HepG2 (cell line): Measurements from ENCODE around the gene MYORG. TPM values are rescaled to one million over a fixed set of nuclear protein-coding genes. Genes with fewer than 3 reads are reported as not detected.

Experiments
- ATF7-NPFF ChIP-seq: sonication (generic); formaldehyde crosslinking; IDR thresholded peaks from 2 replicates; pipeline ENCODE4 v1.8.1; 2023; ENCODE audit warnings: mild to moderate bottlenecking, low read depth, missing genetic modification reagents, moderate library complexity
- DR1 ChIP-seq: sonication (generic); formaldehyde crosslinking; IDR thresholded peaks from 2 replicates; pipeline ENCODE4 v1.8.0; 2021; ENCODE audit warnings: mild to moderate bottlenecking, missing genetic modification reagents, inconsistent platforms
- JARID2 ChIP-seq: sonication (generic); formaldehyde crosslinking; IDR thresholded peaks from 2 replicates; pipeline ENCODE4 v1.8.1; 2023; ENCODE audit warnings: missing genetic modification reagents, inconsistent platforms; ENCODE audit not compliant: insufficient replicate concordance
- KAT8 ChIP-seq: IDR thresholded peaks from 2 replicates; pipeline ENCODE4 v1.6.1; 2016; ENCODE audit warnings: missing genetic modification reagents, missing compliant biosample characterization
- NAIF1 ChIP-seq: sonication (generic); formaldehyde crosslinking; IDR thresholded peaks from 2 replicates; pipeline ENCODE4 v1.5.0; 2020; ENCODE audit warnings: mild to moderate bottlenecking, missing genetic modification reagents, borderline replicate concordance
- PAF1 ChIP-seq: IDR thresholded peaks from 2 replicates; pipeline ENCODE4 v1.6.1; 2016; ENCODE audit warnings: missing genetic modification reagents, missing compliant biosample characterization
- RELA ChIP-seq: sonication (generic); formaldehyde crosslinking; IDR thresholded peaks from 2 replicates; pipeline ENCODE4 v1.4.0; 2020; ENCODE audit warnings: missing genetic modification reagents
- SCMH1 ChIP-seq: sonication (generic); formaldehyde crosslinking; IDR thresholded peaks from 2 replicates; pipeline ENCODE4 v1.9.0; 2021; ENCODE audit warnings: missing genetic modification reagents, mild to moderate bottlenecking, borderline replicate concordance
- SIX1 ChIP-seq: sonication (generic); formaldehyde crosslinking; IDR thresholded peaks from 2 replicates; pipeline ENCODE4 v1.4.0; 2020; ENCODE audit warnings: missing genetic modification reagents, borderline replicate concordance
- SP2 ChIP-seq: sonication (generic); formaldehyde crosslinking; IDR thresholded peaks from 2 replicates; pipeline ENCODE4 v1.5.1; 2020; ENCODE audit warnings: mild to moderate bottlenecking, missing genetic modification reagents
- SPEN ChIP-seq: sonication (generic); formaldehyde crosslinking; IDR thresholded peaks from 2 replicates; pipeline ENCODE4 v1.5.1; 2020; ENCODE audit warnings: low read depth, mild to moderate bottlenecking, missing genetic modification reagents
- YEATS4 ChIP-seq: sonication (generic); formaldehyde crosslinking; IDR thresholded peaks from 2 replicates; pipeline ENCODE4 v1.4.0; 2020; ENCODE audit warnings: missing genetic modification reagents, borderline replicate concordance
- ZC3H4 ChIP-seq: sonication (generic); formaldehyde crosslinking; IDR thresholded peaks from 2 replicates; pipeline ENCODE4 v1.4.0; 2020; ENCODE audit warnings: missing genetic modification reagents, borderline replicate concordance
- ZFP41 ChIP-seq: sonication (generic); formaldehyde crosslinking; IDR thresholded peaks from 2 replicates; pipeline ENCODE4 v1.4.0; 2020; ENCODE audit warnings: mild to moderate bottlenecking, missing genetic modification reagents, borderline replicate concordance
- ZNF354B ChIP-seq: sonication (generic); formaldehyde crosslinking; IDR thresholded peaks from 2 replicates; pipeline ENCODE4 v1.8.0; 2022; ENCODE audit warnings: mild to moderate bottlenecking, missing genetic modification reagents
- ZNF367 ChIP-seq: sonication (generic); formaldehyde crosslinking; IDR thresholded peaks from 2 replicates; pipeline ENCODE4 v1.4.0; 2020; ENCODE audit warnings: missing genetic modification reagents, borderline replicate concordance
- ZNF550 ChIP-seq: sonication (generic); formaldehyde crosslinking; IDR thresholded peaks from 2 replicates; pipeline ENCODE4 v1.4.0; 2020; ENCODE audit warnings: mild to moderate bottlenecking, missing genetic modification reagents, borderline replicate concordance
- polyA plus RNA-seq, 8 experiments: library from polyadenylated mRNA; depleted of rRNA in 3 of 8; stranded (reverse) in 7 of 8; unstranded in 1 of 8; fragments of >200 nt; fragmentation: Illumina TruSeq in 4 of 8; extraction: Trizol in 4 of 8; gene quantifications; 2 replicates each; pipeline versions ENCODE4 v1.2.1 to v1.2.3, GENCODE V29; 2011 to 2016; ENCODE audit warnings: low read depth in 4 of 8, missing spikeins in 1 of 8, mixed read lengths in 1 of 8; ENCODE audit not compliant: insufficient read depth in 1 of 8
- total RNA-seq, 5 experiments: library from RNA; depleted of rRNA; stranded (reverse); fragments of >200 nt; fragmentation: Illumina TruSeq; extraction: Trizol; gene quantifications; 2 replicates each; pipeline ENCODE4 v1.2.3, GENCODE V29; 2016; ENCODE audit warnings: low read depth in 1 of 5
- TF ChIP-seq, protein P1 (sequence below): sonication (generic); formaldehyde crosslinking; IDR thresholded peaks from 2 replicates; pipeline ENCODE4 v1.8.1; 2023; ENCODE audit warnings: mild to moderate bottlenecking, missing genetic modification reagents
- TF ChIP-seq, protein P2 (sequence below): IDR thresholded peaks from 2 replicates; pipeline ENCODE4 v1.6.1; 2016; ENCODE audit warnings: control low read depth
- TF ChIP-seq, protein P3 (sequence below): IDR thresholded peaks from 2 replicates; pipeline ENCODE4 v1.6.1; 2016; ENCODE audit warnings: mild to moderate bottlenecking, missing biosample characterization, missing genetic modification reagents
- TF ChIP-seq, protein P4 (sequence below): sonication (generic); formaldehyde crosslinking; IDR thresholded peaks from 2 replicates; pipeline ENCODE4 v1.4.0; 2020; ENCODE audit warnings: mild to moderate bottlenecking, missing genetic modification reagents
- TF ChIP-seq, protein P5 (sequence below): IDR thresholded peaks from 2 replicates; pipeline ENCODE4 v1.6.1; 2016; ENCODE audit warnings: missing biosample characterization, missing genetic modification reagents, low read depth

Gene MYORG
- total and polyA plus RNA-seq, 2 of the 13 experiments (the other 11 are each of a cell fraction or from before 2014, with no cell fraction given), result 11.1 to 22.4 TPM

DNA sequence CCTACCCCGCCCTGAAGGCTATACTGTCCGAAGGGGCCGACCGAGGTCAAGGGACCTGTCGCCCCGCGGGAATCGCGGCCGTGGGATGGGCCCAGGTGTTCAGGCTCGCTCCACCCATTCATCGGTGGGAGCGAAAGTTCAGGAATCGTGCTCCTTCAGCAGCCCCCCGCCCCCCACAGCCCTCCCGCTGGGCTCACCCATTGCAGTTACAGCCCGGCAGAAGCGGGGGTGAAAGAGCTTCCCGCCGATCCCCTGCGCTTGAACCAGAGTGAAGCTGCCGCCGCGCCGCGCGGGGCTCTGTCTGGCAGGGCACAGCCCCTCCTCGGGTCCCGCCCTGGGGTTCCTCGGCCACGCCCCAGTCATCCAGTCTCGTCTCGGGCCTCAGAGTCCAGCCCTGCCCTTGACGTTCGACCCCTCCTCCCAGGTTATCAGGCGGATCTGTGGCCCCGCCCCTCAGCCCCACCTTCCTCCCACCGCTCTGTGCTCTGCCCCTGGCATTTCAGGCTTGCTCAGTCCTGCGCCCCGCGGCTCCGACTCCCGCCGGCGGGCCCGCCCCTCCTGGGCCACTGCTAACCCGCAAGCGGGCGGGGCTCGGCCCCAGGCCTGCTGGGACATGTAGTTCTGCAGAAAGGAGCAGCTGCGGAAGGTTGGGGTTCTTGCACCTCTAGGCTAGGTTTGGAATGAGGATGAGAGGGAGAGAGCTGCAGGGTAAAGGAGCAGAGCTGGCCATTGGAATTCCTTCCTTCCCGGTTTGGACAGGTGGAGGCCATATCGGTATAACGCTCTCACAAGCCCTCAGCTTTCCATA, at the start of gene MYORG (continued):
- TF ChIP-seq, protein P1, sequence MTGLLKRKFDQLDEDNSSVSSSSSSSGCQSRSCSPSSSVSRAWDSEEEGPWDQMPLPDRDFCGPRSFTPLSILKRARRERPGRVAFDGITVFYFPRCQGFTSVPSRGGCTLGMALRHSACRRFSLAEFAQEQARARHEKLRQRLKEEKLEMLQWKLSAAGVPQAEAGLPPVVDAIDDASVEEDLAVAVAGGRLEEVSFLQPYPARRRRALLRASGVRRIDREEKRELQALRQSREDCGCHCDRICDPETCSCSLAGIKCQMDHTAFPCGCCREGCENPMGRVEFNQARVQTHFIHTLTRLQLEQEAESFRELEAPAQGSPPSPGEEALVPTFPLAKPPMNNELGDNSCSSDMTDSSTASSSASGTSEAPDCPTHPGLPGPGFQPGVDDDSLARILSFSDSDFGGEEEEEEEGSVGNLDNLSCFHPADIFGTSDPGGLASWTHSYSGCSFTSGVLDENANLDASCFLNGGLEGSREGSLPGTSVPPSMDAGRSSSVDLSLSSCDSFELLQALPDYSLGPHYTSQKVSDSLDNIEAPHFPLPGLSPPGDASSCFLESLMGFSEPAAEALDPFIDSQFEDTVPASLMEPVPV, result 0 out of 2 replicates have a peak, but pooled peaks have one; percentile 76
- 0 out of 2 replicates have a peak, but pooled peaks have one; percentile 31 for TF ChIP-seq ZNF354B (CRISPR knock-in tag)
- TF ChIP-seq SIX1 (CRISPR knock-in tag), result no peak
- TF ChIP-seq PAF1 (CRISPR knock-in tag), result no peak
- TF ChIP-seq NAIF1, result 0 out of 2 replicates have a peak, but pooled peaks have one; percentile 72
- peak; percentile 23; the same call in 1 of the 2 replicates for TF ChIP-seq ATF7-NPFF
- TF ChIP-seq YEATS4, result peak; percentile 63; the same call in 1 of the 2 replicates
- no peak for TF ChIP-seq ZNF550
- TF ChIP-seq ZFP41, result no peak
- TF ChIP-seq KAT8 (CRISPR knock-in tag), result peak; percentile 66
- TF ChIP-seq, protein P2, sequence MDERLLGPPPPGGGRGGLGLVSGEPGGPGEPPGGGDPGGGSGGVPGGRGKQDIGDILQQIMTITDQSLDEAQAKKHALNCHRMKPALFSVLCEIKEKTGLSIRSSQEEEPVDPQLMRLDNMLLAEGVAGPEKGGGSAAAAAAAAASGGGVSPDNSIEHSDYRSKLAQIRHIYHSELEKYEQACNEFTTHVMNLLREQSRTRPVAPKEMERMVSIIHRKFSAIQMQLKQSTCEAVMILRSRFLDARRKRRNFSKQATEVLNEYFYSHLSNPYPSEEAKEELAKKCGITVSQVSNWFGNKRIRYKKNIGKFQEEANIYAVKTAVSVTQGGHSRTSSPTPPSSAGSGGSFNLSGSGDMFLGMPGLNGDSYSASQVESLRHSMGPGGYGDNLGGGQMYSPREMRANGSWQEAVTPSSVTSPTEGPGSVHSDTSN (CRISPR knock-in tag), result no peak
- TF ChIP-seq JARID2 (CRISPR knock-in tag), result no peak
- peak; percentile 75 for TF ChIP-seq DR1 (CRISPR knock-in tag)
- no peak for TF ChIP-seq SCMH1 (CRISPR knock-in tag)
- TF ChIP-seq, protein P3, sequence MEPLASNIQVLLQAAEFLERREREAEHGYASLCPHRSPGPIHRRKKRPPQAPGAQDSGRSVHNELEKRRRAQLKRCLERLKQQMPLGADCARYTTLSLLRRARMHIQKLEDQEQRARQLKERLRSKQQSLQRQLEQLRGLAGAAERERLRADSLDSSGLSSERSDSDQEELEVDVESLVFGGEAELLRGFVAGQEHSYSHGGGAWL, result peak; percentile 10; the same call in 1 of the 2 replicates
- TF ChIP-seq, protein P4, sequence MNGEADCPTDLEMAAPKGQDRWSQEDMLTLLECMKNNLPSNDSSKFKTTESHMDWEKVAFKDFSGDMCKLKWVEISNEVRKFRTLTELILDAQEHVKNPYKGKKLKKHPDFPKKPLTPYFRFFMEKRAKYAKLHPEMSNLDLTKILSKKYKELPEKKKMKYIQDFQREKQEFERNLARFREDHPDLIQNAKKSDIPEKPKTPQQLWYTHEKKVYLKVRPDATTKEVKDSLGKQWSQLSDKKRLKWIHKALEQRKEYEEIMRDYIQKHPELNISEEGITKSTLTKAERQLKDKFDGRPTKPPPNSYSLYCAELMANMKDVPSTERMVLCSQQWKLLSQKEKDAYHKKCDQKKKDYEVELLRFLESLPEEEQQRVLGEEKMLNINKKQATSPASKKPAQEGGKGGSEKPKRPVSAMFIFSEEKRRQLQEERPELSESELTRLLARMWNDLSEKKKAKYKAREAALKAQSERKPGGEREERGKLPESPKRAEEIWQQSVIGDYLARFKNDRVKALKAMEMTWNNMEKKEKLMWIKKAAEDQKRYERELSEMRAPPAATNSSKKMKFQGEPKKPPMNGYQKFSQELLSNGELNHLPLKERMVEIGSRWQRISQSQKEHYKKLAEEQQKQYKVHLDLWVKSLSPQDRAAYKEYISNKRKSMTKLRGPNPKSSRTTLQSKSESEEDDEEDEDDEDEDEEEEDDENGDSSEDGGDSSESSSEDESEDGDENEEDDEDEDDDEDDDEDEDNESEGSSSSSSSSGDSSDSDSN (CRISPR knock-in tag), result peak; percentile 49; the same call in 1 of the 2 replicates
- TF ChIP-seq SP2 (CRISPR knock-in tag), result 0 out of 2 replicates have a peak, but pooled peaks have one; percentile 26
- no peak; the same call in 1 of the 2 replicates for TF ChIP-seq SPEN (CRISPR knock-in tag)
- TF ChIP-seq RELA, result no peak
- TF ChIP-seq ZC3H4, result no peak
- TF ChIP-seq, protein P5, sequence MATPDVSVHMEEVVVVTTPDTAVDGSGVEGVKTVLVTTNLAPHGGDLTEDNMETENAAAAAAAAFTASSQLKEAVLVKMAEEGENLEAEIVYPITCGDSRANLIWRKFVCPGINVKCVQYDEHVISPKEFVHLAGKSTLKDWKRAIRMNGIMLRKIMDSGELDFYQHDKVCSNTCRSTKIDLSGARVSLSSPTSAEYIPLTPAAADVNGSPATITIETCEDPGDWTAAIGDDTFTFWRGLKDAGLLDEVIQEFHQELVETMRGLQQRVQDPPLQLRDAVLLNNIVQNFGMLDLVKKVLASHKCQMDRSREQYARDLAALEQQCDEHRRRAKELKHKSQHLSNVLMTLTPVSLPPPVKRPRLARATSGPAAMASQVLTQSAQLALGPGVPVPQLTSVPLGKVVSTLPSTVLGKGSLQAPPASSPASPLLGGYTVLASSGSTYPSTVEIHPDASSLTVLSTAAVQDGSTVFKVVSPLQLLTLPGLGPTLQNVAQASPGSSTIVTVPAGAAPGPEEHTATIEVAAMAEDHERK (CRISPR knock-in tag), result peak; percentile 64; the same call in 1 of the 2 replicates
- TF ChIP-seq ZNF367 (CRISPR knock-in tag), result no peak
